Activated T-cell treated with anti-CD3 and anti-CD28 coated beads, Interleukin-2, amount 50 U/mL, for 48 hours (primary cell): ENCODE results near the gene PPP2R2C.

Experiments used
- DNase-seq, 2 experiments: peaks; one replicate each; pipeline ENCODE4 v3.0.0-alpha.2; 2020

PPP2R2C gene

GRCh38 chr4:6421397-6421796 is 51.0 kb downstream of the PPP2R2C start:
- DNase-seq, result no peak

GRCh38 chr4:6420972-6421371 is 51.4 kb downstream of the PPP2R2C start:
- no peak for DNase-seq

DNA sequence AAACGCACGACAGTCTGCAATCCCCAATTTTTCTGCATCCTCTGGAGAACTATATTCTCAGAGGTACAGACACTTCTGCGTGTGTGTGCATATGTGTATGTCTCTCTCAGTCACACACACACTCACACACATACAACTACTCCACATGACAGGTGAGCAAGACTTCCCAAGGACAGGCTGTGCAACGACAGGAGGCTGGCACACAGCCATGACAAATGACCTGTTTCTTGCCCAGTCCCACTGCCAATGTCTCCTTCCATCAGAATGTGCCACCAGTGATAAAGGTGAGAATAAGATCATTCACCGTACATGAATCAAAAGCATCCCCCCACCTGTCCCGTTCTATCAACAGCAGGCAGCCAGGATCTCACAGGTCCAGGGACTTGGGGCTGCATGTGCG is 52.4 kb downstream of the PPP2R2C start:
- DNase-seq, result no peak

DNA sequence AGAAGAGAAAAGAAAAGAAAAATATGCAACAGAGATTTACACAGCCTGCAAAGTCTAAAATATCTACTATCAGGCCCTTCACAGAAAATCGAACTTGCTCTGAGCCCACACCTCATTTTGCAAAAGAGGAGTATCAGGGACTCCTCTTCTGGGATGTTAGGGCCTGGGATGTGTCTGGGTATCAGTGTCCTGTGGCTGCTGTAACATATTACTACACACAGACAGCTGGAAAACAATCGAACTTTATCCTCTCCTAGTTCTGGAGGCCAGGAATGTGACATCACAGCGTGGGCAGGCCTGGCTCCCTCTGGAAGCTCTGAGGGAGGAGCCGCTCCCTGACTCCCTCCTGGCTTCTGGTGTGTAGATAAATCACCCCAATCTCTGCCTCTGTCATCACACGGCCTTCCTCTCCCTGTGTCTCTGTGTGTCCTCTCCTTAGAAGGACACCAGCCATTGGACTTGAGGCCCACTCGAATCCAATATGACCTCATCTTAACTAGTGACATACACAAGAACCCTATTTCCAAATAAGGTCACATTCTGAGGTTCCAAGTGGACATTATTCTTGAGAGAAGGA is 52.9 kb downstream of the PPP2R2C start:
- DNase-seq, result no peak

DNA sequence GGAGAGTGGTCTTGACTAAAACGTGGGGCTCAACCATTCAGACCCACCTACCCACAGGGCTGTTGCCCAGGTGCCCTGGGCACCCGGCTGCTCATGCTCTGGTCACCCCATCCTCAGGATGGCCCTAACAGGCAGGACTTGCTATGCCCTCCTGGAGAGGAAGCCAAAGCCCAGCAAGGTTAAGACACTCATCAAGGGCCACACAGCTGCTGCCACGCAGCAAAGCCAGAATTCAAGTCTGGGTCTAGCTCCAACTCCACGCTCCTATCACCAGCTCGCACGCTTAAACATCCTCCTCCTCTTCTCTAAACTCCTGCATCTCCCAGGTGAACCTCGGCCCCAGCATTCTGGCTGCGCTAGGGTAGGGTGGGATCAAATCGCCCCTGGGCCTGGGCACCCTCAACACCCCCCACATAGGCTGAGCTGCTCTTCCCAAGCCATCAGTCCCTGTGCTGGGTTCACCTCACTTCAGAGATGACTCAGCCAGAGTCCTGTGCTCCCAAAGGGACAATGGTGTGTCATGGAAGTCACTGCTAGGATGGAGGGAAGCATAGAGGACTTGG is 54.1 kb downstream of the PPP2R2C start:
- DNase-seq, result no peak

GRCh38 chr4:6417516-6418050 is 54.8 kb downstream of the PPP2R2C start:
- DNase-seq, result no peak

DNA sequence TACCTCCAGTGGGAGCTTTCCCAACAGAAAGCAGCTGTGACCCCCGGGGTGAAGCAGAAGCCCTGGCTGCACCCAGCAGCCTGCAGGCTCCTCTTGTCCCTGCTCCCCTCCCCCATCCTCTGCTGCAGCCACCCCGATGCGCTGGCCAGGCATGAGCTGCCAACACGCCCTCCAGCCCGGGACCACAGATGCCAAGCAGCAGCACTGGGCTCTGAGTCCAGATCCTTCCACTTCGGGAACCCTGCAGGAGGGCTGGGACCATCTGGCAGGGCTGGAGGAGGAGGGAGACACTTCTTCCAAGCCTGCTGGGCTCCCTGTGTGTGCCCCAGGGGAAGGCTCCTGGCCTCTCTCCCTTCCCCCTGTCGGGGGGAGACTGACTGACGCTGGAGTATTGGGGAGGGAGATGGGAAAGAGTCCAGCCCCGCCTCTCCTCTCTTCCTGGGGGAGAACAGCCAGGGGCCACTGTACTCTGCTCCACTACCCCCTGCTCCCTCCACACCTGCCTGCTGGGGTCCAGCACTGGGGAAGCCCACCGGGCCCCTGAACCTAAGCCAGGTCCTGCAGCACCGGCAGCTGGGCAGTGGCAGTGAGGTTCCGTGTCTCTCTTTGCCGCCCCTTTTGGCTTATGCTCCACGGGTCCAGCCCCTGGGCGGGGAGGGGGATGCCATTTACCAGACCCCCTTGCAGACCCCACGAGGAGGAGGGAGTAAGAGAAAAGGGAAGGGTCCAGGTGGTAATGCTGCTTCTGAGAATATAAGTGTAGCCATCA is 55.7 kb downstream of the PPP2R2C start:
- DNase-seq, result no peak

DNA sequence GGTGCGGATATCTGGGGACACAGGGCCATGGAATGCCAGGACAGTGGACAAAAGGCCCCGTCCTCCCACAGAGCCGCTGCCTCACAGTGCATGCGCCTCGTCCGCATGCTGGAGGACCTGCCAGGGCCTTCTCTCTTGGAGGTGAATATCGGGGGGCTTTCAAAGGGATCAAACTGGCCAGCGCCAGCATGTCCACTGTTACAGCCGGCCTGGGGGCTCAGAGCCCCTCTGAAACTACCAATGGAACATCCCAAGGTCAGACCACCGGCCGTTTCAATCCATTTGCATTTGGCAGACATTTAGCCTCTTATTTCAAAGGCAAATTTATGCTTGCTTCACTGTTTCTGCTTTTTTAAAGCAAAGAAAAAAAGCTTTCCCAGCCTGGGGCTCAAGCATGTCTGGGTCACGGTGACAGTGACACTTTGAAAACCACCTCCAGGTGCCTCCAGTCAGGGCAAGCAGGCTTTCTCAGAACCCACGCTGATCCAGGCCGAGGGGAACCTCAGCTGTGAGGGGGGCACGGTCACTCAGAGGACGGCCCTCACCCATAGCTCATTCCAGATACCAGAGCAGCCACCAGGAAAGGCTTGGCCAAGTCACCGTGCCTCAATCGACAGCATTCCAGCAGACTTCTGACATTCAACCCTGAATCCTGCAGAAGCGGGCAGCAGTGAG is 57.2 kb downstream of the PPP2R2C start:
- no peak for DNase-seq

- DNase-seq, result no peak
Observed at GRCh38 chr4:6414578-6414977, 57.8 kb downstream of the PPP2R2C start.

GRCh38 chr4:6410664-6411063 is 61.8 kb downstream of the PPP2R2C start:
- no peak for DNase-seq

DNA sequence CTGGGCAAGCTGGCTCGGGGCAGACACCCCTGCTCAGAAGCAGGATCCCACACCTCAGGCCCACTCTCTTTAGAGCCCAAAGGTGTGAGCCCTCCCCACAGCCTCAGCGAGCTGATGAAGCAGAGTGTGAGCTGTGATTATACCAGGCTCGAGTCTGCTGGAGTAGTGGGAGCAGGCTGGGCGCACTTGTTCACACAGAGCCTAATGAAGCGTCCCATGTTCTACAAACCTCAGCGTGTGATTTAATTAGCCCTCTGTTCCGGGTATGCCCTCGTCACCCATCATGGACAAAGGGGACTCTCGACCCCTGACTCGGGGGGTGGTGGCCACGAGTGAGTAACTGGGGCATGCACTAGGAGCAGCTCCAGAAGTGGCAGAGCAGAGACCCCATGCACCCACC is 62.3 kb downstream of the PPP2R2C start:
- no peak for DNase-seq

DNA sequence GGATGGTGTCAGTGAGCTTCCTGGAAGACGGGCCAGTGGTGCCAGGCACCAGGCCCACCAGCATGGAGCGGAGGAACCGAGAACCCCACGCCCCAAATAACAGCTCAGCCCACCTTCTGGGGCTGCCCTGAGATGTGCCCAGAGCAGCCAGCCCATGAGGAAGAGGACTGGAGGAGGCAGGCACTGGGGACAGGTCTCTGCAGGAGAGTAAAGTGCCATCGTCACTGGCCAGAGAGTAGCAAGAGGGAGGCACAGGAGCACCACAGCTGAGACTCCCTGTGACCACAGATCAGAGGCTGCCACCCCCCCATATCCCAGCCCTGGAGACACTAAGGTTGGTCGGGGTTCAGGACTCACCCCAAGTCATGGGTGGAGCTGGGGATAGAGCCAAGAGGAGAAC is 63.0 kb downstream of the PPP2R2C start:
- DNase-seq, result no peak

DNA sequence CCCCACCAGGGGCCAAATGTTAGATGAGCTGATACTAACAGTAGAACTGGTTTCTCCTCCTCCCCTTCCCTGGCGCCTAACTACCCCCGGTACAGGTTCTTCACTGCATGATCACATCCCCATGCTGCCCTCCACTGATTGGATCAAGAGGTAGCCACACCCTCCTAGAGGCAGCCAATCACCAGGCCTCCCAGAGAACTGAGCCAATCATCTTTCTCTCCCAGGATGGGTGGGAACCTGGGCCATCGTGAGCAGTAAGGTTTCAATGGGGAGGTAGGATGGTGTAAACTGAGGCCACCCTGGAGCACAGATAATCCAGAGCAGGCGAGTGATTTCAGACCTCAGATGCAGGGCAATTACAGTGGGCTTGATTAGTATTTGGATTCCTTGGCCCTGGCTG is 64.2 kb downstream of the PPP2R2C start:
- DNase-seq, result no peak

- no peak for DNase-seq
Observed at GRCh38 chr4:6405397-6405706, 67.1 kb downstream of the PPP2R2C start.

DNA sequence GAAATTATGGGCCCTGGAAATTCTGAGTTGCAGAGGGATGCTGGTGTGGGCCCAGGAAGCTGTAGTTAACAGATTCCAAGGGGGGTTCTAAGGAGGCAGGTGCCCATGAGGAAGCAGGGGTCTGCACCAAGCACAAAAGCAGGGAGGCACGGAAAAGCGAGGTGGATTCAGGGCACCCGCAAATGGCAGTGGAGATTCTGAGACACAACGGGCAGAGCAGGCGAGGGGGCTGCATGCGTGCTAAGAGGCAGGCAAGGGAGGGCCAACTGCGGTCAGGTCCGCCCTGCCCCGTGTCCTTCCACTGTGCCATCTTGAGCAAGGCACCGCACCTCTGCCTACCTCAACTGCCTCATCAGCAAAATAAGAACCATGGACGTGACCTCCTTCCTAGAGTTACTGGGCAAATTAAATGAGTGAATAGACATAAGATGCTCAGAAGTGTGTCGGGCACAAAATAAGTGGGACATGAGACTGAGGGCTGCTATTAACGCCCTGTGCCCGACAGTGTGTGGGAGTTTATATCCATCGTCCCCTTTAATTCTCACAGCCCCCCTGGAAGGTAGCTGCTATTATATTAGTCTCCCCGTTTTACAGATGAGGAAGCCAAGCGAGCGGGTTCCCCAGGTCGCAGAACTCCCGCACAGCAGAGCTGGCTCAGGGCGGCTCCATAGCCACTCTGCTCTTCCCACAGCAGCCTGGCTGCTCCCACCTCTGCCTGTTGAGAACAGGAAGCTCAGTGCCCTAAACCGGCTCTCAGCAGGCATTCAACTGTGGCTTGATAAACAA is 67.6 kb downstream of the PPP2R2C start:
- DNase-seq, result no peak

DNA sequence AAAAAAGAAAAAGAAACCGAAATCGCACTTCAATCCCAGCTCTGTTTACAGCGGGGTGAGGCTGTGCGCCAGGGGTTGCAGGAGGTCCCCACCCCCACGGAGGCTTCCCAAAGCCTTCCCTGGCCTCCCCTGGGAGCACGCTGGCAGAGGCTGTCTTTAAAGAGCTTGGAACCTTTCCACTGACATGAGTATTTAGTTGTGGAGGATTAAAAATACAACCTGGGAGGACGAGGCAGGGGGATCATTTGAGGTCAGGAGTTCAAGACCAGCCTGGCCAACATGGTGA is 69.1 kb downstream of the PPP2R2C start:
- no peak for DNase-seq

- DNase-seq, result no peak
Observed at GRCh38 chr4:6402566-6403399, 69.6 kb downstream of the PPP2R2C start.

- no peak for DNase-seq
Observed at GRCh38 chr4:6401797-6402196, 70.6 kb downstream of the PPP2R2C start.

GRCh38 chr4:6396696-6397236 is 75.6 kb downstream of the PPP2R2C start:
- DNase-seq, result no peak

DNA sequence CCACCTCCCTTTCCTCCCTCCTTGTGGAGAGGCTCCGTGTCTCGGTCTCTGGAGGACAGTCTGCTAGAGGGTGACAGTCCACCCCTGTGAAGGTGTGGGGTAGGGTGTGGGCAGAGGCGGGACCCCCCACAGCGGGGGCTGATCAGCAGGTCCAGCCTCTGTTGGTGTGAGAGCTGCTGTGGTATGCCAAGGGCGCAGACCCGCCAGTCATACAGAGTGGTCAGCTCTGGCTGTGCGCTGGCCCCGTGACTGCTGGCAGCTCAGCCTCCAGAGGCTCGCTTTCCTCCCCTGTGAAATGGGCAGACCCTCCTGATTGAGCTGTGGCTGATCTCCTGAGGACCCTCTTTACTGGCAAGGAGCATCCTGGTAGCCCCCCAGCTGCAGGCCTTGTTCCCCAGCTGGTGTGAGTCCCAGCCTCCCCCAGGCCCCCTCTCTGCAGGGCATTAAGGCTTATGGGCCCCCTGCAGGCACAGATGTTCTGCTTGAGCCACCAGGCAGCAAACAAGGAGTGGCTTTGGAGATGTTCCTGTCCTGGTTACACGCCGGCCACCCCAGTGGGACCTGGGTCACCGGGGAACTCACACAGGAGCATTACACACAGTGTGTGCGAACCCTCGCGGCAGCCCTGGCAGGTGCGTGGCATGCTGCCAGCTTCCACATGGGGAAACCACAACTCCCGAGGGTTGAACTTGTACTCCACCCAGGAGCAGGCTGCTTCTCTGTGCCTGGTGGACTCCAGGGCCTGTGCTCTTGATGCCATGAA is 76.8 kb downstream of the PPP2R2C start:
- no peak for DNase-seq

DNA sequence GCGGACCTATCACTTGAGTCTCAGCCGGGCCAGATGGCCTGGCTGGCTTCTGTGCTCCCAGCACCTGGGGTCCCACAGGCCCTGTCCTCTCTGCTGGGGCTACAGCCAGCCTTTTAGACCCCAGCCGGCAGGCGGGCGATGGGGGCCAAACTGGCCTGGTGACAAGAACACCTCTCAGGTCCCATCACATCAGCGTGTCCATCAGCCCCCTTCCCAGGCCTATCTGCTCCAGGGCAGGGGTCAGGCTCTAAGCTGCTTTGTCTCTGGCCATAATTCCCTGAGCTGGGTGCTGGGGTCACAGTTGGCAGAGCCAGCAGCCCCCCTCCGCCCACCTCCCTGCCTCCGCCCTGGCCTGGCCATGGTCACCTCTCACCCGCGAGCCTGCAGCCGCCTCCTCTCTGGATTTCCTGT is 77.7 kb downstream of the PPP2R2C start:
- DNase-seq, result no peak
